ENCODE data around the gene C1QA.

DNA sequence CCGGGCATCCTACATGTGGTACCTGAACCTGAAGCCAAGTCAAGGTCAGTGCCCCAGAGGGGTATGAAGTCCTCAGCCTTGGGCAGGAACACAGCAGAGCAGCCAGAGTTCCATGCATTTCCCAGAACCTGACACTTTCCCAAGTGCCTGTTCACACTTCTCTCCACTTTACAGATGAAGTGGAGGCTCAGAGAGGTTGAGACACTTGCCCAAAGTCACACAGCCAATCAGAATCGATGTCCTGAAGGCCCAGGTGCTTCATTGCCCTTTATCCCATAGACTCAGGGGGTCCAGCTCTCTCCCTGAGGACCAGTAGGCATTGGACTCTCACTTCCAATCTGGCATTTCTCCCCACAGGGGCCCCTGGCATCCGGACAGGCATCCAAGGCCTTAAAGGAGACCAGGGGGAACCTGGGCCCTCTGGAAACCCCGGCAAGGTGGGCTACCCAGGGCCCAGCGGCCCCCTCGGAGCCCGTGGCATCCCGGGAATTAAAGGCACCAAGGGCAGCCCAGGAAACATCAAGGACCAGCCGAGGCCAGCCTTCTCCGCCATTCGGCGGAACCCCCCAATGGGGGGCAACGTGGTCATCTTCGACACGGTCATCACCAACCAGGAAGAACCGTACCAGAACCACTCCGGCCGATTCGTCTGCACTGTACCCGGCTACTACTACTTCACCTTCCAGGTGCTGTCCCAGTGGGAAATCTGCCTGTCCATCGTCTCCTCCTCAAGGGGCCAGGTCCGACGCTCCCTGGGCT, 2.2 kb downstream of the C1QA start:
- TF ChIP-seq POLR2AphosphoS5 (IDR thresholded peaks at IDR 0.05) (no peak), POLR2A (IDR thresholded peaks at IDR 0.05) (no peak), EP300 (IDR thresholded peaks at IDR 0.05) (no peak)
- TF ChIP-seq, protein P1, sequence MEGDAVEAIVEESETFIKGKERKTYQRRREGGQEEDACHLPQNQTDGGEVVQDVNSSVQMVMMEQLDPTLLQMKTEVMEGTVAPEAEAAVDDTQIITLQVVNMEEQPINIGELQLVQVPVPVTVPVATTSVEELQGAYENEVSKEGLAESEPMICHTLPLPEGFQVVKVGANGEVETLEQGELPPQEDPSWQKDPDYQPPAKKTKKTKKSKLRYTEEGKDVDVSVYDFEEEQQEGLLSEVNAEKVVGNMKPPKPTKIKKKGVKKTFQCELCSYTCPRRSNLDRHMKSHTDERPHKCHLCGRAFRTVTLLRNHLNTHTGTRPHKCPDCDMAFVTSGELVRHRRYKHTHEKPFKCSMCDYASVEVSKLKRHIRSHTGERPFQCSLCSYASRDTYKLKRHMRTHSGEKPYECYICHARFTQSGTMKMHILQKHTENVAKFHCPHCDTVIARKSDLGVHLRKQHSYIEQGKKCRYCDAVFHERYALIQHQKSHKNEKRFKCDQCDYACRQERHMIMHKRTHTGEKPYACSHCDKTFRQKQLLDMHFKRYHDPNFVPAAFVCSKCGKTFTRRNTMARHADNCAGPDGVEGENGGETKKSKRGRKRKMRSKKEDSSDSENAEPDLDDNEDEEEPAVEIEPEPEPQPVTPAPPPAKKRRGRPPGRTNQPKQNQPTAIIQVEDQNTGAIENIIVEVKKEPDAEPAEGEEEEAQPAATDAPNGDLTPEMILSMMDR (IDR thresholded peaks at IDR 0.05): no peak
